IPS-11a (cell line): ENCODE measurements around the gene ETNK2.

ENCODE experiments used
- H3K4me3 ChIP-seq: one replicate; pipeline ENCODE4 v1.5.1; 2013; ENCODE audit warnings: low read depth, low read length, control low read depth

ETNK2 gene

DNA sequence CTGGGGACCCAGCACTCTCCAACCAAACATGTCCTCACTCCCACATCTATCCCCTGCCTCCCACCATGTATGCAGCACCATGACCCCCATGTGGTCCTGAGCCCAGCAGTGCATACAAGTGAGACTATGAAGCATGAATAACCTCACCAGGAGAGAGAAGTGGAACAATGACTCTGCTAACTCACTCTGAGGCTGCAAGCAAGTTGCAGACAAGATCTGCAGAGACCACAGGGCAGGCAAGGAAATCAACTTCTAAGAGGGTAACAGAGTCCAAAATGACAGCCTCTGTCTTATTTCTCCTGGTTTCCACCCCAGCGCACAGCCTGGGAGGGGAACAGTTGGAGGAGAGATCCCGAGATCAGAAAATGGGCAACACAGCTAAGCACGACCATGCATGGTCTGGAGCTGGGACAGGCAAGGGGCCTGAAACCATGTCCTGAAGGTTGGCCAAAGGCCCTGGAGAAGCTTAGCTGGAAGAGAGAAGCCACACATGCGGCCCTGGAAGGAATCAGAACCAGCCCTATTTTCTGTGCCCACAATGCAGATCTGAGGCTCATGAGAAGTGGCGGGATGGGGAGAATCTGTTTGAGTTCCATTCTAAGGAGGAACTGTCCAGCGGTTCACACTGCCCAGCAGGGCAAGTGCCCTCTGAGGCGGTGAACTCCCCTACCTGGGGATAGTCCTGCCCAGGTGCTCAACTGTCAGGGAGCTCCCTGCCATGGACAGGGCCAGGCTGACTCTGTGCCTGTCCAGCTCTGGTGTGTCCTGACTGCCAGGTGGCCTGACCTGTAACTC lies 26.8 kb upstream of the ETNK2 start:
- H3K4me3 ChIP-seq = no peak overlapping the region

DNA sequence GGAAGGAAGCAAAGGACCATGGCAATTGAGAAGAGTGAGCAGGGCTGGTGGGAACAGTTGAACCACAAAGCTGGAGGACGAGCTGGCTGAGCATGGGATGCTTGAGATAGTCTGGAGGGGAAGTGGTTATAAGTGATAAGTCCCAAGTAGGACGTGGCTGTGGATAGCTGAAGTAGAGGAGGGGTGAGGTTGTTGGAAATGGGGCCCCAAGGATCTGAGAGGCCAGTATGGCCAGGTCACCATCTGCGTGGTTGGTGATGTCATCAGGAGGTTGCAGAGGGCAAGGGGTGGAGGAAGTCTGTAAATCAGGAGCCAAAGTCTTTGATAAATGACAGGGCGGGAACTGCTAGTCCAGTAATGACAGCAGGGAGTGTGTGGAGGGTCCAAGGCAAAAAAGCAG lies 25.3 kb upstream of the ETNK2 start:
- no peak overlapping the region for H3K4me3 ChIP-seq

DNA sequence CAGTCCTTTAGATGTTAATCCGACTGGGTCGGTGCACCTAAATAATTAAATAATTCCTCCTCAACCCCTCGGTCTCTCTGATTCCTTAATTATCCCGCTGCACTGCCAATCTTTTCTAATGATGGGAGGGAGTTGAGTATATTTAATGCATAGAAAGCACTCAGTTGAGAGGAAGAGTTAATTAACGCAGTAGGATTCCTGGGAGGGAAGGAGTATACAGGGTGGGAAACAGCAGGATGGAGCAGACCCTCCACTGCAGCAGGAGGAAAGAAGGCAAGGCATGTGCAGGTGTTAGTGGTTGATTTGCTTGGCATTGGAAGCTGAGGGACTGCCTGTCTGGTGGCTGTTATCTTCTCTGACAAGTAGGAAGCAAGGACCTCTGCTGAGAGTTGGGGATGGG lies 24.2 kb upstream of the ETNK2 start:
- H3K4me3 ChIP-seq = no peak overlapping the region

DNA sequence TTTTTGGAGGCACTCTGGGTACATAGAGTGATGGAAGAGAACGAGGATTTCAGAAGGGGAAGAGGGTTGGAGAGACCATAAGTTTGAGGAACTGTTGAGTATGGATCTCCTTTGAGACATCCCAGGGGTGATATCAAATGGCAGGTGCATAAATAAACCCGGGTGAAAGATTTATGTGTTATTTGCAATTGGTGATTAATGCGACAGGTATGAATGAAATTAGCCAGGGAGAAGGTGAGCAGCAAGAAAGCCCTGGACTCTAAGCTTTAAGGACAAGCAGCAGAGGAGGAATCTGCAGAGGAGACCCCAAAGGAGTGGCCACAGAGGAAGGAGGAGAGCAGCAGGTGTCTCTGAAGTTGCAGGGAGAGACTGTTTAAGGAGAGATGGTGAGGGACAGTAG lies 23.1 kb upstream of the ETNK2 start:
- H3K4me3 ChIP-seq = no peak overlapping the region

DNA sequence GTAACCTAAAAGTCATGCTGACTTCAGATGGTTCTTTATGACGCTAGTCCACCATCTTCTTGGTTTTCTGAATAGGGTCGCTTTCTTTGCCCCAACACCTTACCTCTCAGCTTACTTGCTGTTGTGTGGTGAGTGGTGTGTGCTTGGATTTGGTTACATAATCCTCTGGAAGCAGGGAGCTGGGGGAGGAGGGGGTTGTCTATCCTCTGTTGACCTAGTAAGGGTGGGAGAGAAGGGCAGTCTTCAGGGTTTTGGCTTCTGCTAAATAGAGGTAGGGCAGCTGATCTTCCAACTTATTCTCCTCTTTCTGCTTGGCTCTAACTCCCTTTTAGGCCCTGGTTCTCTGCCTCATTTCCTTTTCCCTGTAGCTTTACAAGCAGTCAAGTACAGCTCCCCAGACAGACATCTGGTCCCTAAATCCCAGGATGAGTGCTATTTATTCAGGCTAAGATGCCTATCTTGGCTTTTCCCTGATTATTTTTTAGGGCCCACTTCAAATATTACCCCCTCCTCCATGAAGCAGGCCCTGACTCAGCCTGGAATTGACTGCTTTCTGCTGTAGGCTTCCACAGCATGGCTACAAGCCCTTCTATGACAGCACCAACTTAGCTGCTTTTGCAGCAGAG lies 20.7 kb upstream of the ETNK2 start:
- H3K4me3 ChIP-seq = no peak overlapping the region

DNA sequence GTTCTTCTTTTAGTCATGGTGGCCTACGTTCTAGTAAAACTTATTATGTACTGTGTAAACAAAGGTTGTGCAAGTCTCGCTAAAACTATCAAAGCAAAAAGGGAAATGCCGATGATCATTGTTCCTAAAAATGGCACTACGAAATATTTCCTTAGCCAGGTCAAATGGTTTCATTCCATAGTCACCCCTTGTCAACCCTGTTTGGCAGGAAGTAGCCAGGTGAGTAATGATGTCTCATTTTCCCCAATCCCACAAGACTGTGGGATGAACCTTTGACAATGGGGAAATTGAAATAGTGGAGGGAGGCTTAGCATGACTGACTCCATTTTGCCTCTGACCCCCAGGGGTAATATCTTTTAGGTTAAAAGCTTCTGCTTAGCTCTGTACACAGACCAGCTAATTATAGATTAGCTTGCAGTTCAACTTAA lies 19.9 kb upstream of the ETNK2 start:
- H3K4me3 ChIP-seq = no peak overlapping the region

DNA sequence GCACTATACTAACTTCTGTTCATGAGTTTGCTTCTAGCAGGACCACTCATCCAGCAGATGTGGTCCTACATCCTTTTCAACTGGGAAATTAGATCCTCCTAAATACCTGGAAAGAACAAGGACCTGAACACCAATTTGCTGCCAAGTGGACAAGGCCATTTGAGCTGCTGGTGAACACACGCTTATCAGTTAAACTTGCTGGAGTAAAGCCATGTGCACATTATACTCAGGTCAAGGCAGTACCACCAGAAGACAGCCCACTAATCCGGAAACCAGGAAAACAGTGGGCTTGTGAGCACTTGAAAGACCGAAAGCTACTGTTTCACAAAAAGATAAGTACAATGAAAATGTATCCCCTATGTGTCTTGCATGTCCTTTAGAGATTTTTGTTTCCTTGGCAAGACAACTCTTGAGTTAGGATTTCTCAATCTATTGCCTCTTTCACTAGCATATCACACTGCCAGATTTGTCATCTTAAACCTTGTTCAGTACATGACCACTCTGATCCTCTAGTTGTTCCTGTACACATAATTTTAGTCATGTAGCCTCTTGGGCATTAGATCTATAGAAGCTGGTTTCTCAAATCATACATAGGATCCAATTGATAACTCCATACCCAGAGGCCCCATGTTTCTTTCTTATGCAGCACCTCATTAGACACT lies 18.8 kb upstream of the ETNK2 start:
- H3K4me3 ChIP-seq = no peak overlapping the region

DNA sequence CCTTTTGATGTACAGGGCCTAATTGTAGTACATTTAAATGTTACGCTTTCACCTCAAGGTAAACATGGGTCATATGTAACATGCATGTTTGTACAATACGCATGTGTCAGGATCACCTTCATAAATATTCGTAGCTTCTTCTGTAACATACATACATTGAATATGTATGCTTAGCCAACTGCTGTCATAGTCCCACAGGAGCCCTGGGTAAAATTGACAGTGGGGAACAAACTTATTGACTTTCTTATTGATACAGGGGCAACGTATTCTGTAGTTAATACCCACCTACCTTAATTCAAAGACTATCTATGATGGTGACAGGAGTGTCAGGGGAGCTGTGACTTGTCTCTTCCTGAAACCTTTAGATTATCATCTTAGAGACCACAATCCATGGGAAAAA lies 18.0 kb upstream of the ETNK2 start:
- no peak overlapping the region for H3K4me3 ChIP-seq

DNA sequence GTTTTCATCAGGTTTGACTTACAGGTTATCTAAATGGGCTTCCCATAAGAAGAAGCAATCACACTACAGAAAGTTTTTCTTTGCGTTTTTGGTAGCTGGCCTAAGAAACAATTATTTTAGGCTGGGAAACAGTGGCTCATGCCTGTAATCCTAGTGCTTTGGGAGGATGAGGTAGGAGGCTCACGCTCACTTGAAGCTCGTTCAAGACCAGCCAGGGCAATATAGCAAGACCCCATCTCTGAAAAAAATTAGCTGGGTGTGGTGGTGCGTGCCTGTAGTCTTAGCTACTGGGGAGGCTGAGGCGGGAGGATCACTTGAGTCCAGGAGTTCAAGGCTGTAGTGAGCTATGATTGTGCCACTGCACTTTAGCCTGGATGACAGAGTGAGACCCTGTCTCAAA lies 15.9 kb upstream of the ETNK2 start:
- H3K4me3 ChIP-seq = no peak overlapping the region

DNA sequence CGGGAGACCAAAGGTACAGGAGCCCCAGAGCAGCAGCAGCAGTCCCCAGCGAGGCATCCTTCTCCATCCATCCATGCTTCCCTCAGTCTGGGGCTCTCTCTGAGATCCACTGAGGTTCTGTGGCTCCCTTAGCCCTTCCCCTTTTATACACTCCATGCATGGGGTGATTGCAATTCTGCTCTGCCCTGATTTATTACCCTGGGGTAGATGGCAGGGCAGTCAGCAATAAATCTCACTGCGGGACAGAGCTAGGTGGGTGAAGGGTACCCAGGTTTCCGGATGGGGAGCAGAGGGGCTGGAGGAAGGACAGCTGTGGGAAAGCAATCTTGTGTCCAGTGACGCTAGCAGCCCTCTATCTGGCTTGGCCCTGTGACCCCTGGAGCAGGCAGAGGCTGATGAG lies 14.4 kb upstream of the ETNK2 start, which contains the start of gene REN:
Gene REN (minus strand): TSS at position 119 of the 400 bp plus-strand sequence. CDS start 44 bp downstream, at position 75.
- H3K4me3 ChIP-seq = no peak within 1 kb of the TSS

DNA sequence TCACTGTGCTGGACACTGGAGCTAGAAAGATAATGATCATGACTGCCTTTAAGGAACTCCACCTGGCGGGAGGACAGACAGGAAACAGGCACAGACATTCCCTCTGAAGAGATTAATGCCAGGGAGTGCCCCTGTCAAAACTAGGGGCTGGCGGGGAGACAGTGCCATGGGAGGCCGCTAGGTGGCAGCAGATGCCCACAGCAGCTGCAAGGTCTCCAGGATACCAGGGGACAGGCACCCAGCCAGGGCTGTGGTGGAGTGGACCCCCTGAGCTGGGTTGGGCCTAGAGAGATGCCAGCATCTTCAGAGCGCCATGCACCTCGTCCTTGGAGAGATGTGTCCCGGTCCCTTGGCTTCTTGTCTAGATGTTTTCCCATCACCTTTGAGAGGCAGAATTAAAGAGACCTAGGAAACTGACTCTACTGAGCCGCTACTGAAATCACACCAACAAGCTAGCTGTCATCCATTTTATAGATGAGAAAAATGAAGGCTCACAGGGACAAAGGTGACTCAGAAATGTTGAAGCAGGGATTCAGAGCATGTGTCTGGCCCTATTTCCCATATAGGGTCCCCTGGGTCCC lies 10.7 kb upstream of the ETNK2 start:
- no peak overlapping the region for H3K4me3 ChIP-seq

DNA sequence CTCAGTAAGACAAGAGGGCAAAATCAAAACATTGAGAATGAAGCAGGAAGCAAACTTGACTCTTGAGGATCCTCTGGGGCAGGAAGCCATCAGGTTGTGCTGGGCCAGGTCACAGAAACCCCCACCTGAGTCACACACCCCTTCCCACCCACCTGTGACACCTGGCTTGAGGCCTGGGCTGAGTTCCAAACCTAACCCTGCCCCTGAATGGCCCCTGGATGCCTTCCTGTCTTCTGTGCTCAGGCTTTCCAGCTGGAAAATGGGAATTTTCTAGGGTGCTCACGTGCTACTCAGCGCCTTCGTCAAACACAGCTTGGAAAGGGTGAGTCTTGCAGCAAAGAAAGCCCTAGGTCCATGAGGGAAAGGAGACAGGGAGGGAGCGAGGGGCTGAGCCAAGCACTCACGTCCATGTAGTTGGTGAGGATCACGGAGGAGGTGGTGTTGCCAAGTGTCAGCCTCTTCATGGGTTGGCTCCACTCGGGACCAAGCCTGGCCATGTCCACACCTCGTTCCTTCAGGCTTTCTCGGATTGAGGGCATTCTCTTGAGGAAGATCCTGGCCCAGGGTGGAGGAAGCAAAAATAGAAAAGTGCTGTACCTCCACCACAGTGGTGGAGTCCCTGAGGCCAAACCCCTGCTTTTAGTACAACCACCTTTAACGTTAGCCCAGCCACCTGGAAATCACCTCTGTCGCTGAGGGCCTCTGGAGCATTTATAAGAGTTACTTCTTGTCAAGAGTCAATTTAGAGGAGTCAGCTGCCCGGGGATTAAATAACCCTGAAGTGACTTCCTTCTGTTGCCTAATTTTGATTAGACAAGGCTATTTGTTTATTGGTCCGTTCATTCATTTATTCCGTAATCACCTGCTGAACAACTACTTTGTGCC lies 10.0 kb upstream of the ETNK2 start:
- H3K4me3 ChIP-seq = no peak overlapping the region

DNA sequence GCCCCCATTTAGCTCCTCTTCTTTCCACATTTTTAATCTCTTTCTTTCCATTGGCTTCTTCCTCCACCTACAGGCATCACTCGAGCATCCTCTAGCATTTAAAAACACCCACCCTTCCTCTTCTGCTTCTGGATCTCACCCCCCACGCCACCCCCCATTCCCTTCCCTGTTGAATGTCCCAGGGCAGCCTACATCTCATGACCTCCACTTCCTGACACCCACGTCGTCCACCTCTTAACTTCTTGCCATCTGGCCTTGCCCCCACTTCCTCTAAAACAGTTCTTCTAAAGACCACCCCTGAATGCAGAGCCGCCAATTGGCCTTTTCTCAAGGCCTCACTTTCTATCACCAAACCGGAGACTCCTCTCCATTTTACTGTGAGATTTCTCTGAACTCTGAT lies 6.1 kb upstream of the ETNK2 start:
- no peak overlapping the region for H3K4me3 ChIP-seq

DNA sequence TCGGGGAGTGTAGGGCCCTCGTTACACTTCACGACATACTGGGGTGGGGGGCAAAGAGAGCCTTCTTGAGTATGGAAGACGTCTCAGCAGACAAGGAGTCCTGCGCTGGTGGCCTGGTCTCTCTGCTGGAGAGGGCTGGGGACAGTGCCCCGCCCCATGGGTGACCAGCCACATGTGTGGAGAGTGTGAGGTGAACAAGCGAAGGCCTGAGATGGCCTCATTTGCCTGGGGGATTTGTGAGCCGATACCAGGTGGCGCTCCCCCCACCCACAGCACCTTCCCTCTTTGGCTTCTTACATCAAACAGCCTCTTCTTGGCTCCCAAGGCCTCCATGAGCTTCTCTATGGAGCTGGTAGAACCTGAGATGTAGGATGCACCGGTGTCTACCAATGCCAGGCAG lies 4.0 kb upstream of the ETNK2 start:
- H3K4me3 ChIP-seq = no peak overlapping the region

DNA sequence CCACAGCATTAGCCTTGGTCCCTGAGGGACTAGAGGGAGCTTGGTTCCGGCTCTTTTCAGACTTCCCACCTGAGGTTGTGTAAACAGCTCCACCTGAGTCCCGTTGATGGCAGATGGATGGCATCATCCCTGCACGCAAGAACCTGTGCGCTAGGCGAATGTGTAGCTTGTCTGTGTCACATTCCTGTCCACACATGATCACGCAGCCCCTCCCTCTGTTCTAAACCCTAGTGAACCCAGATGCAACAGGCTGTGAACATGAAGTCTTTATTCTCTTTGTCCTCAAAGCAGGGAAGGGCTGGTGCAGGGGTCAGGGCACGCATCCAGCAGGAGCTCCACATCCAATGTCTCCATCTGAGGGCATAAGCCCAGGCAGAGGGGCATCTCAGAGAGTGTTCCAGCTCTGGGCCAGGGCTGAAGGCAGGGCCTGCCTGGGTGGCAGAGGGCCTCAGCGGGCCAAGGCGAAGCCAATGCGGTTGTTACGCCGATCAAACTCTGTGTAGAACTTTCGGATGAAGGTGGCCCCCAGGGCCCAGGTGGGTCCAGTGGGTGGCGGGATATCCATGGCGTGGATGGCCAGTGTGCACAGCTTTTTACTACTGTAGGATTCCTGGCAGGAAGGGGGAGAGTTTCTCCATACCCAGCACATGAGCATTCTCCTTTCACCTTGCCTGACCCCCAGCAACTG lies 2.9 kb upstream of the ETNK2 start:
- H3K4me3 ChIP-seq = no peak overlapping the region

DNA sequence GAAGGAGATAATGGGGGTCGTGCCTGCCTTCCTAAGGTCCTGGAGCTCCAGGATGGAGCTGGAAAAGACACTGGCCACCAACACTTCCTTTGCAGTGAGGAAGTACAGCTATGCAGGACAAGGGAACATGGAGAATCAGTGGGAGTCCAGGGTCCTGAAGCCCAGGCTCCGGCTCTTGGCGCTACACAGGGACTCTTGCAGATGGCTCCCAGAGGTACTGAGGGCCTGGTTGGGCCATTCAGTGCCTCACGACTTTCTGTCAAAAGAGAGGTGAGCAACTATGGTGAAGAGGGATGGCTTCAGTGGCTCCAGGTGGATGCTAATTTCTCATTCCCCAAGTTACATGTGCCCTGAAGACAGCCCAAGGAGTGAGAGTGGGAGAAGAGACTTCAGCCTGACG lies 1.8 kb upstream of the ETNK2 start:
- no peak overlapping the region for H3K4me3 ChIP-seq

DNA sequence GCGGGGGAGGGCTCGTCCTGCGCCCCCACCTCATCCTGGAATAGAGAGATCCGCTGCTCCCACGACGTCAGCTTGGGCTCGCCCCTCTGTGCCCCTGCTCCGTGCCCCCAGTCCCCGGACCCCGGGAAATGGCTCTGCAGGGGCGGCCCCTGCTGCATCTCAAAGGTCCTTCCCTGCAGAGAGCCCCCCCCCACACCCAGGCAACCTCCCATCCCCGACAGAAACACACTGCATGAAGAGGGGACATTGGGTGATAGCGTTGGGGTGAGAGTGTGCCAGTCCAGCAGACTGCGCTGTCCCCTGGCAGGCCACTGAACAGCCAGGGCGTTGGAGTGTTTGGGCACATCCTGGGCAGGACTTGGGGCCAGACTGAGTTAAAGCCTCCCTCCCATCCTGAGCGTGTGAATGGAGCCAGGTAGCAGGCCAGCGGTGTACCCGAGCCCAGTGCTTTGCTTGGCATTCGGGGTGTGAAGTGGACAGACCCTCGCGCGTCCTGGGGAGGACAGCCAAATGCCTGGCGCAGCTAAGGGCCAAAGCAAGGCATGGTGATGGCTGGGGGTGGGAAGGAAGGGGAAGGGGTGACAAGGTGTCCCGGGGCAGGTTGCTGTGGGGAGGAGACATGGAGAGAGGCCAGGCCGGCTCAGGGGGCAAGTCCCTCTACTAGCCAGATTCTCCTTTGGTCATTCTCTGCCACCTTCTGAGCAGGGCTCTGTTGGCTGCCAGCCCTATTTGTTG lies 633 bp upstream of the ETNK2 start:
- peak overlapping the region; percentile 47 for H3K4me3 ChIP-seq

DNA sequence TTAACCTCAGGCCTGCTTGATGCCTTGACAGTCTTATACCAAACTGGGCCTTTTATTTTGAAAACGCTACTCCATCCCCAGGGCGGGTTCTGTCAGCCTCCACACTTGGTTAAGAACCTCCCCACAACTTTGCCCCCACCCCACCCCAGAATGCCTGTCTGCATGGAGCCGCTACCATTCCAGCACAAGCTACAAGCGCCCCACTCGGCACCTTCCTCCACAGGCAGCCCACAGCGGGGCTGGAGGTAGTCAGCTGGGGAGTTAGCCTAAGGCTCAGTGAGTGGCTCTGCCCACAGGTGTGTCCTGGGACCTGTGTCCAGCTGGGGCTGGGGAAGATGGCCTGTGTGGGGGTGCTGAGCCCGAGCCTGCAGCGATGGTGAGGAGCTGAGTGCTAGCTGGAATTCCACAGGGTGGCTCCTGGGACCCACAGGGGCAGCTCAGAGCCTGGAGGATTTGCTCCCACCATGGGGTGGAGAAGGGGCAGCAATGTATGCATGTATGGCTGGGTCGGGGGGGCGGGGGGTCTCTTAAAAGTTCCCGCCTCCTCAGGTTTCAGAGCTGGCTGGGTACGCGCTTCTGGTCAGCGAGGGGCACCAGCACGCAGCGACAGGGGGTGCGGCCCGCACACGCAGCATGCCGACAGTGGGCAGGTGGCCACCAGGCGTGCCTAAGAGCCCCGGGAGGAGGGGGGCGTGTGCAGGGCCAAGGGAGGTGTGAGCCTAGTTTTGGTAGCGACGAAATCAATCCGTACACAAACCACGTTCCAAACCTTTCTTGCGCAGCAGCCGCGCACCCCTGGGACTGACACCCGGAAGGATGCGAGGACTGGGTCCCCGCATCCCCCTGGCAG lies 917 bp downstream of the ETNK2 start:
- H3K4me3 ChIP-seq = peak overlapping the region; percentile 66
